Measurements from ENCODE around the gene ANKH. TPM values are rescaled to one million over a fixed set of nuclear protein-coding genes. Genes with fewer than 3 reads are reported as not detected.
A peak's percentile ranks its signal among the peaks of the same experiment; 100 is the strongest.
"Not testable (repeated sequence)": the region's sequence is repeated elsewhere in the genome, so short reads cannot be mapped to it uniquely, and the experiment has no call there.

The ANKH gene
- total RNA-seq, 2 donors from 2014 or later = 37.2 to 95.4 TPM

- ATAC-seq = no peak
- H3K4me1 Mint-ChIP-seq (ENCODE audit: low read depth in 2 of 2) = peaks cover 7 to 16% of the 10 kb centered on the region in 2 donors
Measured at GRCh38 chr5:14859150-14859549, 12.4 kb downstream of the ANKH start.

GRCh38 chr5:14855366-14855765 lies 16.2 kb downstream of the ANKH start:
- Mint-ChIP-seq H3K9me3 (no peaks in the 10 kb centered on the region), H3K36me3 (no peaks in the 10 kb centered on the region), H3K4me3 (no peak overlapping the region), H3K4me1 (ENCODE audit: low read depth in 2 of 2) (peaks cover 7 to 13% of the 10 kb centered on the region in 2 donors), H3K27me3 (no peaks in the 10 kb centered on the region), H3K27ac (peak overlapping the region in 1 of 2 donors; percentile 7)
- ATAC-seq (no peak), DNase-seq (ENCODE audit: low spot score) (no peak)

More at GRCh38 chr5:14859150-14859549, 12.4 kb downstream of the ANKH start:
- no peak for DNase-seq (ENCODE audit: low spot score)
- Mint-ChIP-seq H3K27me3 (no peaks in the 10 kb centered on the region), H3K4me3 (no peak overlapping the region), H3K9me3 (no peaks in the 10 kb centered on the region), H3K36me3 (no peaks in the 10 kb centered on the region), H3K27ac (no peak overlapping the region)

GRCh38 chr5:14854799-14855198 lies 16.8 kb downstream of the ANKH start:
- Mint-ChIP-seq H3K4me1 (ENCODE audit: low read depth in 2 of 2) (peaks cover 7 to 13% of the 10 kb centered on the region in 2 donors), H3K4me3 (no peak overlapping the region), H3K9me3 (no peaks in the 10 kb centered on the region), H3K36me3 (no peaks in the 10 kb centered on the region), H3K27me3 (no peaks in the 10 kb centered on the region), H3K27ac (peak overlapping the region in 1 of 2 donors; percentile 7)
- no peak for ATAC-seq
- DNase-seq (ENCODE audit: low spot score) = no peak

GRCh38 chr5:14853685-14854084 lies 17.9 kb downstream of the ANKH start:
- DNase-seq (ENCODE audit: low spot score) (no peak), ATAC-seq (no peak)
- H3K27ac Mint-ChIP-seq = no peak overlapping the region
- peaks cover 7 to 13% of the 10 kb centered on the region in 2 donors for H3K4me1 Mint-ChIP-seq (ENCODE audit: low read depth in 2 of 2)
- H3K36me3 Mint-ChIP-seq = no peaks in the 10 kb centered on the region
- H3K4me3 Mint-ChIP-seq = no peak overlapping the region
- no peaks in the 10 kb centered on the region for H3K9me3 Mint-ChIP-seq
- H3K27me3 Mint-ChIP-seq = no peaks in the 10 kb centered on the region

- H3K4me3 Mint-ChIP-seq = no peak overlapping the region
- ATAC-seq = no peak
- H3K27ac Mint-ChIP-seq = no peak overlapping the region
- no peaks in the 10 kb centered on the region for H3K9me3 Mint-ChIP-seq
- no peaks in the 10 kb centered on the region for H3K36me3 Mint-ChIP-seq
- DNase-seq (ENCODE audit: low spot score) = no peak
- peaks cover 7 to 13% of the 10 kb centered on the region in 2 donors for H3K4me1 Mint-ChIP-seq (ENCODE audit: low read depth in 2 of 2)
- H3K27me3 Mint-ChIP-seq = no peaks in the 10 kb centered on the region
Measured at GRCh38 chr5:14852779-14853178, 18.8 kb downstream of the ANKH start.

- ATAC-seq = no peak
- no peak for DNase-seq (ENCODE audit: low spot score)
- Mint-ChIP-seq H3K9me3 (no peaks in the 10 kb centered on the region), H3K4me3 (no peak overlapping the region), H3K36me3 (no peaks in the 10 kb centered on the region), H3K27me3 (no peaks in the 10 kb centered on the region), H3K27ac (no peak overlapping the region), H3K4me1 (ENCODE audit: low read depth in 2 of 2) (peaks cover 7 to 13% of the 10 kb centered on the region in 2 donors)
Measured at GRCh38 chr5:14851999-14852526, 19.5 kb downstream of the ANKH start.

- DNase-seq (ENCODE audit: low spot score) (no peak), ATAC-seq (no peak)
- Mint-ChIP-seq H3K4me1 (ENCODE audit: low read depth in 2 of 2) (peaks cover 7 to 13% of the 10 kb centered on the region in 2 donors), H3K27ac (no peak overlapping the region), H3K27me3 (no peaks in the 10 kb centered on the region), H3K4me3 (no peak overlapping the region), H3K9me3 (no peaks in the 10 kb centered on the region), H3K36me3 (no peaks in the 10 kb centered on the region)
Measured at GRCh38 chr5:14851597-14851996, 20.0 kb downstream of the ANKH start.

GRCh38 chr5:14851050-14851419 lies 20.5 kb downstream of the ANKH start:
- H3K4me3 Mint-ChIP-seq = no peak overlapping the region
- peak overlapping the region in 1 of 2 donors; percentile 8 for H3K27ac Mint-ChIP-seq
- DNase-seq (ENCODE audit: low spot score) = no peak
- peaks cover 7 to 13% of the 10 kb centered on the region in 2 donors for H3K4me1 Mint-ChIP-seq (ENCODE audit: low read depth in 2 of 2)
- H3K36me3 Mint-ChIP-seq = no peaks in the 10 kb centered on the region
- ATAC-seq = no peak
- no peaks in the 10 kb centered on the region for H3K27me3 Mint-ChIP-seq
- no peaks in the 10 kb centered on the region for H3K9me3 Mint-ChIP-seq

- Mint-ChIP-seq H3K9me3 (no peaks in the 10 kb centered on the region), H3K27me3 (no peaks in the 10 kb centered on the region), H3K27ac (peak overlapping the region in 1 of 2 donors; percentile 8), H3K36me3 (no peaks in the 10 kb centered on the region), H3K4me1 (ENCODE audit: low read depth in 2 of 2) (peaks cover 7 to 13% of the 10 kb centered on the region in 2 donors), H3K4me3 (no peak overlapping the region)
- no peak for ATAC-seq
- no peak for DNase-seq (ENCODE audit: low spot score)
Measured at GRCh38 chr5:14850419-14851049, 21.0 kb downstream of the ANKH start.

- H3K36me3 Mint-ChIP-seq = no peaks in the 10 kb centered on the region
- no peaks in the 10 kb centered on the region for H3K27me3 Mint-ChIP-seq
- no peak overlapping the region for H3K27ac Mint-ChIP-seq
- ATAC-seq (no peak), DNase-seq (ENCODE audit: low spot score) (no peak)
- H3K4me3 Mint-ChIP-seq = no peak overlapping the region
- no peaks in the 10 kb centered on the region for H3K9me3 Mint-ChIP-seq
- peaks cover 1 to 6% of the 10 kb centered on the region in 2 donors for H3K4me1 Mint-ChIP-seq (ENCODE audit: low read depth in 2 of 2)
Measured at GRCh38 chr5:14849516-14850294, 21.9 kb downstream of the ANKH start.

GRCh38 chr5:14848942-14849341 lies 22.6 kb downstream of the ANKH start:
- not testable (repeated sequence) for H3K4me3 Mint-ChIP-seq; ATAC-seq; H3K9me3 Mint-ChIP-seq; H3K27ac Mint-ChIP-seq; H3K36me3 Mint-ChIP-seq; H3K4me1 Mint-ChIP-seq (ENCODE audit: low read depth in 2 of 2); H3K27me3 Mint-ChIP-seq; DNase-seq (ENCODE audit: low spot score)

GRCh38 chr5:14848385-14848784 lies 23.2 kb downstream of the ANKH start:
- no peak overlapping the region for H3K4me3 Mint-ChIP-seq
- no peak for ATAC-seq
- peaks cover 0 to 6% of the 10 kb centered on the region in 2 donors for H3K4me1 Mint-ChIP-seq (ENCODE audit: low read depth in 2 of 2)
- H3K27ac Mint-ChIP-seq = no peak overlapping the region
- H3K36me3 Mint-ChIP-seq = no peaks in the 10 kb centered on the region
- no peaks in the 10 kb centered on the region for H3K9me3 Mint-ChIP-seq
- no peaks in the 10 kb centered on the region for H3K27me3 Mint-ChIP-seq
- DNase-seq (ENCODE audit: low spot score) = no peak

GRCh38 chr5:14847471-14847870 lies 24.1 kb downstream of the ANKH start:
- H3K4me1 Mint-ChIP-seq (ENCODE audit: low read depth in 2 of 2) = no peaks in the 10 kb centered on the region
- H3K27me3 Mint-ChIP-seq = no peaks in the 10 kb centered on the region
- H3K4me3 Mint-ChIP-seq = no peak overlapping the region
- DNase-seq (ENCODE audit: low spot score) (no peak), ATAC-seq (no peak)
- H3K9me3 Mint-ChIP-seq = no peaks in the 10 kb centered on the region
- no peaks in the 10 kb centered on the region for H3K36me3 Mint-ChIP-seq
- H3K27ac Mint-ChIP-seq = no peak overlapping the region

- no peak overlapping the region for H3K4me3 Mint-ChIP-seq
- H3K27ac Mint-ChIP-seq = no peak overlapping the region
- DNase-seq (ENCODE audit: low spot score) = no peak
- ATAC-seq = no peak
- peaks cover 5 to 6% of the 10 kb centered on the region in 2 donors for H3K4me1 Mint-ChIP-seq (ENCODE audit: low read depth in 2 of 2)
- no peaks in the 10 kb centered on the region for H3K27me3 Mint-ChIP-seq
- H3K36me3 Mint-ChIP-seq = no peaks in the 10 kb centered on the region
- H3K9me3 Mint-ChIP-seq = no peaks in the 10 kb centered on the region
Measured at GRCh38 chr5:14842117-14842516, 29.5 kb downstream of the ANKH start.

Data from natural killer cell treated with Interleukin-12 subunit alpha and Interleukin-12 subunit beta and Interleukin-15 and Interleukin-18, amount 100 ng/mL, for 72 hours (primary cell).